ENCODE measurements around the gene SORCS1. TPM values are rescaled to one million over a fixed set of nuclear protein-coding genes. Genes with fewer than 3 reads are reported as not detected.

SORCS1 gene
- total and polyA plus RNA-seq, 4 experiments from 2014 or later: not detected

DNA sequence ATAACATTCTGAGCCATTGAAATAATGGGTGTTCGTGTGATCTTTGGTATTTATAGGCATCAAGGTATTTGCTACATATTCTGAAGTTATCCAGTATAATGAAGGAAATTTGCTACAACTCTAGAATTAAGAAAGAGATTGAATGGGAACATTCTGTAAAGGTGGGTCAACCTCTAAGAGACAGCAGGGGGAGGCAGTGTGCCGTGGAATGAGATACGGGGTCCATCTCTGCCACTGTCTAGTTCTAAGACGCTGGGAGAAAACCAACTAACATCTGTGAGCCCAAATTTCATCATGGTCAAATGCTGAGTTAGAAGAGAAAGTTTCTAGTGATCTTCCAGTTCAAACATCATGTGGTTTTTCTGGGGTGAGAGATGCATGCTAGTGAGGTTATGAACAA lies 368.9 kb downstream of the SORCS1 start:
- Histone ChIP-seq H3K36me3 (ENCODE audit: insufficient read depth, low read length) (no peaks in the 10 kb centered on the region), H3K27me3 (ENCODE audit: insufficient read depth, low read length) (no peaks in the 10 kb centered on the region), H3K27ac (ENCODE audit: low read depth, low read length) (no peak overlapping the region), H3K4me3 (ENCODE audit: low read length in 2 of 2) (no peak overlapping the region), H3K9me3 (ENCODE audit: control insufficient read depth in 1 of 2, low read length in 2 of 2) (no peaks in the 10 kb centered on the region), H3K4me1 (ENCODE audit: insufficient read depth, low read length) (no peaks in the 10 kb centered on the region)
- intact Hi-C loops (cut with micrococcal nuclease): no loop called here
- Mint-ChIP-seq H3K4me1 (no peaks in the 10 kb centered on the region), H3K36me3 (no peaks in the 10 kb centered on the region), H3K4me3 (no peak overlapping the region), H3K27me3 (no peaks in the 10 kb centered on the region), H3K27ac (no peak overlapping the region), H3K9me3 (peaks cover 0 to 20% (median 8%) of the 10 kb centered on the region in 8 donors)
- CTCF ChIA-PET (ENCODE audit: partially characterized antibody): no interaction called here
- DNase-seq: no peak
- POLR2A ChIA-PET (ENCODE audit: partially characterized antibody): no interaction called here

- no peak overlapping the region for H3K27ac Mint-ChIP-seq
- CTCF ChIA-PET (ENCODE audit: partially characterized antibody): no interaction called here
These were observed 370.9 kb downstream of the SORCS1 start for GRCh38 chr10:106793617-106794016.

DNA sequence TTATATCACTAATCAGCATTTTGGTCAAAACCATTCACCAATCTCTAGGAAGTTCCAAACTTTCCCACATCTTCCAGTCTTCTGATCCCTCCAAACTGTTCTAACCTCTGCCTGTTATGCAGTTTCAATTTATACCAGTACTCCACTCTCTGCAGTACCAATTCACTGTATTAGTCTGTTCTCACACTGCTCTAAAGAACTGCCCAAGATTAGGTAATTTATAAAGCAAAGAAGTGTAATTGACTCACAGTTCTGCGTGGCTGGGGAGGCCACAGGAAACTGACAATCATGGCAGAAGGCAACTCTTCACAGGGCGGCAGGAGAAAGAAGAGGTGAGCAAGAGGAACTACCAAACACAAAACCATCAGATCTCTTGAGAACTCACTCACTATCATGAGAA lies 374.9 kb downstream of the SORCS1 start:
- DNase-seq: no peak
- H3K9me3 Mint-ChIP-seq: peaks cover 0 to 7% (median 3%) of the 10 kb centered on the region in 8 donors
- peak overlapping the region in 1 of 7 donors; percentile 17 for H3K27ac Mint-ChIP-seq
- no peak overlapping the region for H3K4me3 Mint-ChIP-seq
- Histone ChIP-seq H3K9me3 (ENCODE audit: control insufficient read depth in 1 of 2, low read length in 2 of 2) (no peaks in the 10 kb centered on the region), H3K4me3 (ENCODE audit: low read length in 2 of 2) (no peak overlapping the region), H3K4me1 (ENCODE audit: insufficient read depth, low read length) (no peaks in the 10 kb centered on the region), H3K27me3 (ENCODE audit: insufficient read depth, low read length) (no peaks in the 10 kb centered on the region), H3K36me3 (ENCODE audit: insufficient read depth, low read length) (no peaks in the 10 kb centered on the region), H3K27ac (ENCODE audit: low read depth, low read length) (no peak overlapping the region)
- POLR2A ChIA-PET (ENCODE audit: partially characterized antibody): no interaction called here
- intact Hi-C loops (cut with micrococcal nuclease): no loop called here
- H3K4me1 Mint-ChIP-seq: no peaks in the 10 kb centered on the region
- no peaks in the 10 kb centered on the region for H3K36me3 Mint-ChIP-seq
- H3K27me3 Mint-ChIP-seq: no peaks in the 10 kb centered on the region
- CTCF ChIA-PET (ENCODE audit: partially characterized antibody): no interaction called here

More at GRCh38 chr10:106793617-106794016, 370.9 kb downstream of the SORCS1 start:
- Mint-ChIP-seq H3K27me3 (no peaks in the 10 kb centered on the region), H3K4me3 (no peak overlapping the region), H3K36me3 (no peaks in the 10 kb centered on the region), H3K4me1 (no peaks in the 10 kb centered on the region), H3K9me3 (peaks cover 3 to 26% (median 7%) of the 10 kb centered on the region in 8 donors)
- POLR2A ChIA-PET (ENCODE audit: partially characterized antibody): no interaction called here
- intact Hi-C loops (cut with micrococcal nuclease): no loop called here
- Histone ChIP-seq H3K27me3 (ENCODE audit: insufficient read depth, low read length) (no peaks in the 10 kb centered on the region), H3K4me1 (ENCODE audit: insufficient read depth, low read length) (no peaks in the 10 kb centered on the region), H3K27ac (ENCODE audit: low read depth, low read length) (no peak overlapping the region), H3K9me3 (ENCODE audit: control insufficient read depth in 1 of 2, low read length in 2 of 2) (no peaks in the 10 kb centered on the region), H3K4me3 (ENCODE audit: low read length in 2 of 2) (no peak overlapping the region), H3K36me3 (ENCODE audit: insufficient read depth, low read length) (no peaks in the 10 kb centered on the region)
- no peak for DNase-seq

GRCh38 chr10:106788982-106789381 lies 375.5 kb downstream of the SORCS1 start:
- Mint-ChIP-seq H3K4me1 (no peaks in the 10 kb centered on the region), H3K9me3 (peaks cover 0 to 7% (median 5%) of the 10 kb centered on the region in 8 donors), H3K27me3 (no peaks in the 10 kb centered on the region), H3K4me3 (no peak overlapping the region), H3K36me3 (no peaks in the 10 kb centered on the region), H3K27ac (no peak overlapping the region)
- CTCF ChIA-PET (ENCODE audit: partially characterized antibody): no interaction called here
- POLR2A ChIA-PET (ENCODE audit: partially characterized antibody): no interaction called here
- no peak for DNase-seq
- Histone ChIP-seq H3K36me3 (ENCODE audit: insufficient read depth, low read length) (no peaks in the 10 kb centered on the region), H3K4me1 (ENCODE audit: insufficient read depth, low read length) (no peaks in the 10 kb centered on the region), H3K4me3 (ENCODE audit: low read length in 2 of 2) (no peak overlapping the region), H3K9me3 (ENCODE audit: control insufficient read depth in 1 of 2, low read length in 2 of 2) (no peaks in the 10 kb centered on the region), H3K27me3 (ENCODE audit: insufficient read depth, low read length) (no peaks in the 10 kb centered on the region), H3K27ac (ENCODE audit: low read depth, low read length) (no peak overlapping the region)
- intact Hi-C loops (cut with micrococcal nuclease): no loop called here

DNA sequence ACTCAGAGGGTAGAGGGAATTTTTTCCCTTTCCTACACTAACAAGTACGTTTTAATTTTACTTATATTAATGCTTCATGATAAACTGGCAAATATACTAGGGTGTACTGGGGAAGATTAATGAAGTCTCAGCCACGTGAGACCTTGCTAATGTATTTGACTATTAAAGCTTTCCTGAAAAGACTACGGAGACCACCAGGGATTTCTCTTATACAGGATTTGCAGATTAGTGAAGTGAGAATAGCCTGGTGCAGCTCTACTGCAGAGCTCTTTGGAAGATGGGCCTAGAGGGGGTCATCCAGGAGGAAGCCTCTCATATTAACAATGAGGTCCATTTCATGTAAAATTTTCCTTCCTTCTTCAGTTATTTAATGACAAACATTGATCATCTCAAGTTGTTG lies 379.0 kb downstream of the SORCS1 start:
- Mint-ChIP-seq H3K4me3 (no peak overlapping the region), H3K9me3 (peaks cover under 1 to 12% (median 5%) of the 10 kb centered on the region in 8 donors), H3K4me1 (no peaks in the 10 kb centered on the region), H3K27ac (no peak overlapping the region), H3K36me3 (no peaks in the 10 kb centered on the region), H3K27me3 (no peaks in the 10 kb centered on the region)
- H3K27me3 ChIP-seq (ENCODE audit: insufficient read depth, low read length): no peaks in the 10 kb centered on the region
- CTCF ChIA-PET (ENCODE audit: partially characterized antibody): no interaction called here
- no peak overlapping the region for H3K4me3 ChIP-seq (ENCODE audit: low read length in 2 of 2)
- intact Hi-C loops (cut with micrococcal nuclease): no loop called here
- no peak overlapping the region for H3K27ac ChIP-seq (ENCODE audit: low read depth, low read length)
- POLR2A ChIA-PET (ENCODE audit: partially characterized antibody): no interaction called here
- H3K9me3 ChIP-seq (ENCODE audit: control insufficient read depth in 1 of 2, low read length in 2 of 2): no peaks in the 10 kb centered on the region
- no peaks in the 10 kb centered on the region for H3K36me3 ChIP-seq (ENCODE audit: insufficient read depth, low read length)
- DNase-seq: no peak
- H3K4me1 ChIP-seq (ENCODE audit: insufficient read depth, low read length): no peaks in the 10 kb centered on the region

DNA sequence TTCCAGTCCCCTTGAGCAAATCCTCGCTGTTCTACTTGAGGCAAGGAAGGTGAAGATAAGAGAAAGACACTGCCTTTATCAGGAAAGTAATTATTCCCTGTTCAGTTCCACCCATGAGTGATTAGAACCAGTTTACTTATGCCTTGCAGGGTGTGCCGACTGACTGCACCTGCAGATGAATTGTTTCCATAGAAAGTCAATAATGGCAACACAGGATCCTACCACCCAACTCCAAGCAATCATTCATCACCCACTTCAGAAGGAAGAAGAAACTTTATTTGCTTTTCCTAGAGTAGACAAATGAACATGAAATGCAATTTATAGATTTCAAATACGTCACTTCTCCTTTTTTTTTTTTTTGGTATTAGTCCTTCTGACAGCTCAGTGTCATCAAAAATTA lies 383.9 kb downstream of the SORCS1 start:
- Mint-ChIP-seq H3K4me3 (no peak overlapping the region), H3K4me1 (no peaks in the 10 kb centered on the region), H3K27me3 (no peaks in the 10 kb centered on the region), H3K27ac (no peak overlapping the region), H3K9me3 (peaks cover 0 to 12% (median 2%) of the 10 kb centered on the region in 8 donors), H3K36me3 (no peaks in the 10 kb centered on the region)
- DNase-seq: no peak
- Histone ChIP-seq H3K9me3 (ENCODE audit: control insufficient read depth in 1 of 2, low read length in 2 of 2) (no peaks in the 10 kb centered on the region), H3K4me1 (ENCODE audit: insufficient read depth, low read length) (no peaks in the 10 kb centered on the region), H3K27ac (ENCODE audit: low read depth, low read length) (no peak overlapping the region), H3K4me3 (ENCODE audit: low read length in 2 of 2) (no peak overlapping the region), H3K27me3 (ENCODE audit: insufficient read depth, low read length) (no peaks in the 10 kb centered on the region), H3K36me3 (ENCODE audit: insufficient read depth, low read length) (no peaks in the 10 kb centered on the region)
- ChIA-PET POLR2A (ENCODE audit: partially characterized antibody) (no interaction called here), CTCF (ENCODE audit: partially characterized antibody) (no interaction called here)
- intact Hi-C loops (cut with micrococcal nuclease): no loop called here

GRCh38 chr10:106777841-106778240 lies 386.7 kb downstream of the SORCS1 start:
- no peak for DNase-seq
- Mint-ChIP-seq H3K36me3 (no peaks in the 10 kb centered on the region), H3K27me3 (no peaks in the 10 kb centered on the region), H3K27ac (no peak overlapping the region), H3K4me1 (no peaks in the 10 kb centered on the region), H3K9me3 (peaks cover 0 to 5% (median 0%) of the 10 kb centered on the region in 8 donors), H3K4me3 (no peak overlapping the region)
- ChIA-PET POLR2A (ENCODE audit: partially characterized antibody) (no interaction called here), CTCF (ENCODE audit: partially characterized antibody) (no interaction called here)
- no peaks in the 10 kb centered on the region for H3K27me3 ChIP-seq (ENCODE audit: insufficient read depth, low read length)
- intact Hi-C loops (cut with micrococcal nuclease): no loop called here
- no peaks in the 10 kb centered on the region for H3K4me1 ChIP-seq (ENCODE audit: insufficient read depth, low read length)
- no peak overlapping the region for H3K4me3 ChIP-seq (ENCODE audit: low read length in 2 of 2)
- no peak overlapping the region for H3K27ac ChIP-seq (ENCODE audit: low read depth, low read length)
- no peaks in the 10 kb centered on the region for H3K36me3 ChIP-seq (ENCODE audit: insufficient read depth, low read length)
- H3K9me3 ChIP-seq (ENCODE audit: control insufficient read depth in 1 of 2, low read length in 2 of 2): no peaks in the 10 kb centered on the region

DNA sequence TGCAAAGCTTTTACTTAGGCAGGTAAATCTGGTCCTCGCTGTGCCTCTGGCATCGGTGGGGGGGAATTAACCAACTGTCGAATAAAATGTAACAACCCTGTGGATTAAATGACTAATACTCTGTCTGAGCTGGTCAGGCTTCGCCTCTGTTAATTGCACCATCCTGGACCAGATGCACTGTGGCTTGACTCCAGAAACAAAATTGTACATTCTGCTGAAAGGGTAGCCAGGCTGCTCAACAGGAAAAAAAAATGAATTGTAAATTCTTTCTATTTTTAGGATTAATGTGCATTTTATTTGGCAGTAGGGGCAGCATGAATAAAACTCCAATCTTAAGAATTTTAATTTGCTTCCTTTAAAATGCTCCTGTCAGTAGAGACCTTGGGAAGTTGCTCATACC lies 389.4 kb downstream of the SORCS1 start:
- no peak overlapping the region for H3K27ac Mint-ChIP-seq
- DNase-seq: no peak
- no peaks in the 10 kb centered on the region for H3K36me3 ChIP-seq (ENCODE audit: insufficient read depth, low read length)
- no peak overlapping the region for H3K27ac ChIP-seq (ENCODE audit: low read depth, low read length)
- H3K4me3 ChIP-seq (ENCODE audit: low read length in 2 of 2): no peak overlapping the region
- POLR2A ChIA-PET (ENCODE audit: partially characterized antibody): no interaction called here
- no peaks in the 10 kb centered on the region for H3K27me3 Mint-ChIP-seq
- no peaks in the 10 kb centered on the region for H3K27me3 ChIP-seq (ENCODE audit: insufficient read depth, low read length)
- intact Hi-C loops (cut with micrococcal nuclease): no loop called here
- no peaks in the 10 kb centered on the region for H3K36me3 Mint-ChIP-seq
- CTCF ChIA-PET (ENCODE audit: partially characterized antibody): no interaction called here
- no peaks in the 10 kb centered on the region for H3K4me1 Mint-ChIP-seq
- no peak overlapping the region for H3K4me3 Mint-ChIP-seq
- H3K9me3 ChIP-seq (ENCODE audit: control insufficient read depth in 1 of 2, low read length in 2 of 2): no peaks in the 10 kb centered on the region
- H3K9me3 Mint-ChIP-seq: peaks cover 0 to 8% (median under 1%) of the 10 kb centered on the region in 8 donors
- no peaks in the 10 kb centered on the region for H3K4me1 ChIP-seq (ENCODE audit: insufficient read depth, low read length)
